G401 (cell line): ENCODE data around the gene LMBR1L. TPM values are rescaled to one million over a fixed set of nuclear protein-coding genes. Genes with fewer than 3 reads are reported as not detected.

ENCODE experiments used
- DNase-seq: peaks from one replicate; pipeline ENCODE4 v3.0.0-alpha.2; 2015; ENCODE audit warnings: low spot score
- in situ Hi-C: cut with HindIII; loops from 2 replicates; pipeline ENCODE4 v1.10.0; 2016; ENCODE audit warnings: low sequenced_read_pairs, mixed read lengths
- total RNA-seq: library from RNA; depleted of rRNA; stranded (reverse); fragments of >200 nt; shearing (Covaris generic); gene quantifications from 2 replicates; pipeline ENCODE4 v1.2.3, GENCODE V29; 2014; rRNA removed

LMBR1L gene
- total RNA-seq, 1 experiment from 2014 or later = 26.8 TPM

- in situ Hi-C loops = no loop called here
- no peak for DNase-seq
Observed at GRCh38 chr12:49059045-49059298, 51.7 kb downstream of the LMBR1L start.

GRCh38 chr12:49058366-49059044 is 52.1 kb downstream of the LMBR1L start:
- DNase-seq = no peak
- in situ Hi-C loops = no loop called here

- no peak for DNase-seq
- in situ Hi-C loops = no loop called here
Observed at GRCh38 chr12:49057888-49058287, 52.8 kb downstream of the LMBR1L start.

DNA sequence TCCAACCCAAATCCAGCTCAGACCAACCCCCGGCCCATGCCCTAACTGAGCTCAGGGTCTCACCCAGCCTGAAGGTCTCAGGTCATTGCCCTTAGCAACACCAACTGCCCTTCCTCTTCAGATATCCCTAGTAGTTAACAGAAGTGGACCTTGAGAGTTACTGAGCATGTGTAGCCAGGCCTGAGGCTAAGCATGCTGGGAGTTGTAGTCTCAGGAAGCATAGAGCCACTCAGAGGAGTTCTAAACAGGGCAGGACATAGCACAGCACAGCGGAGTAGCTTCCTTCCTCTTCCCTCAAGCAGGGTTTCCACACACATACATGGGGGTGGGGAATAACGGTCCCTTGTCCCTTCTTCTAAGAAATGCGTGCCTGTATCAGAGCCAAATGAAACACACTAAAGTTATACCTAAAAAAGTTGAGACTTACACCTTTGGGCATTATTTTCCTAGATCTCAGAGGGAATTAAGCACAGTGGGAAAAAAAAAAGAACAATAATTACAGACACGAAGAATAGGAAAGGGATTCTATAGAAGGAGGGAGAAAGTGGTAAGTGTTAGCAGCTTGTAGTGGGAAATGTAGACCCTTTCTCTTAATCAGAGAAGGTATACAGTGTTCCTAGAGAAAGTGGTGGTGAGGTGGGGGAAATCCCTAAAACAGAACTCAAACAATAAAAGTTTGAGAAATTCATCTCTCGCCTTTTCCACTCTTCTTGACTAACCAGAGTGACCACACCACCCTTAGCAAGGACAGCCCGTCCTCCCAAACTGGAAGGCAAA is 54.5 kb downstream of the LMBR1L start:
- in situ Hi-C loops = no loop called here
- peak; percentile 83 for DNase-seq

DNA sequence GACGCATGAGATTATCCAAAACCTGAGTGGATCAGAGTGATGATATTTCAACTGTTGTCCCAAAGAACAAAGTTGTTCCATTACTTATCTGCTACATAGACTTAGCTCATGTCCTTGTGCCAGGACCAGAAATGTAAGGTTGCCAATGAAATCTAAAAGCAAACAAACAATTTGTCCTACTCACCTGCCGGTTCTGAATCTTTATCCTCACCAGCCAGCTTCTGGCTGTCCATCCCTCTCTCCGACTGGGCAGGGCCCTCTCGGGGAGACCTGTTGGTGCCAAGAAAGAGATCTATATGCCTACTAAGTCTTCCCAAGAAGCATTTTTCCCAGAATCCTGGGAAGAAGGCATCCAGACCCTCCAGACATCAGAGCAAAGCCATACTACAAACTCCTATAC is 55.6 kb downstream of the LMBR1L start:
- in situ Hi-C loops = no loop called here
- no peak for DNase-seq

GRCh38 chr12:49054524-49054923 is 56.1 kb downstream of the LMBR1L start:
- in situ Hi-C loops = no loop called here
- DNase-seq = no peak

DNA sequence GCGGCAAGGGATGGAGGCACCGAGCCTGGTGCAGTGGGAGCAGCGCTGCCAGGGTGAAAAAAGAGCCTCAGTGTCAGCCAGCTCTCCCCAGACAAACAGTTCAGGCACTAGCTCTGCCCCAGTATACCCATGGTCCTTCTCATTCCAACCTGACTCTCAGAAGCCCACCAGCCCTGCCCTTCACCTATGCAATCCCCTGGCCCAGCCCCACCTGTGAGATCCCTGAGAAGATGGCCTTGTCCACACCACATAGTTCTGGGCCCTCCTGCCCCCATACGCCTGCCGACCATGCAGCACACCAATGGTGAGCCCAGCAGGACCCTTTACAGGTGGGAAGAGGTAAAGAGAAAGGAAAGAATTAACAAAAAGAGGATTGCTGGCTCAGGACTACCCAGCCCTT is 56.6 kb downstream of the LMBR1L start:
- in situ Hi-C loops = no loop called here
- no peak for DNase-seq

GRCh38 chr12:49052451-49053208 is 58.0 kb downstream of the LMBR1L start:
- in situ Hi-C loops = no loop called here
- DNase-seq = no peak

DNA sequence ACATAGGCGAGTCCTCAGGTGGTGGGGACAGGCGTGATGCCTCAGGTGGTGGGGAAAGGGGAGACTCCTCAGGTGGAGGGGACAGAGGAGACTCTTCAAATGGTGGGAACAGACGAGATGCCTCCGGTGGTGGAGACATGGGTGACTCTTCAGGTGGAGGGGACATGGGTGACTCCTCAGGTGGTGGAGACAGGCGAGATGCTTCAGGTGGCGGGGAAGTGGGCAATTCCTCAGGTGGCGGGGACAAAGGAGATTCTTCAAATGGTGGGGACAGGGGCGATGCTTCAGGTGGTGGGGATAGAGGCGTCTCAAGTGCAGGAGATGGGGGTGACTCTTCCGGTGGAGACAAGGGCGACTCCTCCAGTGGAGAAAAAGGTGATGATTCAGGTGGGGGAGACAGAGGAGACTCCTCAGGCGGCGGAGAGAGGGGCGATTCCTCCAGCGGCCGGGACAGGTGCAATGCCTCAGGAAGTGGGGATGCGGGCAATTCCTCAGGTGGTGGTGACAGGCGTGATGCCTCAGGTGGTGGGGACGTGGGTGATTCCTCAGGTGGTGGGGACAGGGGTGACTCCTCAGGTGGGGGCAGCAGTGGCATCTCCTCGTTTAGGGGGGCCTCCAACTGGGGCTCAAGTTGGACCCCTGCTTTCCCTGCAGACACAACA is 58.7 kb downstream of the LMBR1L start:
- in situ Hi-C loops = no loop called here
- no peak for DNase-seq

DNA sequence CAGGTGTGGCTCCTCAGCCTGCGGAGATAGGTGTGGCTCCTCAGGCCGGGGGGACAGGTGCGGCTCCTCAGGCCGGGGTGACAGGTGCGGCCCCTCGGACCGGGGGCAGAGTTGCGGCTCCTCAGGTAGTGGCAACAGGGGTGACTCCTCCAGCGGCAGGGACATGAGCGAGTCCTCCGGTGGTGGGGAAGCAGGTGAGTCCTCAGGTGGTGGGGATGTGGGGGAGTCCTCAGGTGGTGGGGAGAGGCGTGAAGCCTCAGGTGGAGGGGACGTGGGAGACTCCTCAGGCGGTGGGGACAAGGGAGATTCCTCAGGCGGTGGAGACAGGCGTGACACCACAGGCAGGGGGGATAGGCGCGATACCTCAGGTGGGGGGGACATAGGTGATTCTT is 59.3 kb downstream of the LMBR1L start:
- in situ Hi-C loops = no loop called here
- no peak for DNase-seq

DNA sequence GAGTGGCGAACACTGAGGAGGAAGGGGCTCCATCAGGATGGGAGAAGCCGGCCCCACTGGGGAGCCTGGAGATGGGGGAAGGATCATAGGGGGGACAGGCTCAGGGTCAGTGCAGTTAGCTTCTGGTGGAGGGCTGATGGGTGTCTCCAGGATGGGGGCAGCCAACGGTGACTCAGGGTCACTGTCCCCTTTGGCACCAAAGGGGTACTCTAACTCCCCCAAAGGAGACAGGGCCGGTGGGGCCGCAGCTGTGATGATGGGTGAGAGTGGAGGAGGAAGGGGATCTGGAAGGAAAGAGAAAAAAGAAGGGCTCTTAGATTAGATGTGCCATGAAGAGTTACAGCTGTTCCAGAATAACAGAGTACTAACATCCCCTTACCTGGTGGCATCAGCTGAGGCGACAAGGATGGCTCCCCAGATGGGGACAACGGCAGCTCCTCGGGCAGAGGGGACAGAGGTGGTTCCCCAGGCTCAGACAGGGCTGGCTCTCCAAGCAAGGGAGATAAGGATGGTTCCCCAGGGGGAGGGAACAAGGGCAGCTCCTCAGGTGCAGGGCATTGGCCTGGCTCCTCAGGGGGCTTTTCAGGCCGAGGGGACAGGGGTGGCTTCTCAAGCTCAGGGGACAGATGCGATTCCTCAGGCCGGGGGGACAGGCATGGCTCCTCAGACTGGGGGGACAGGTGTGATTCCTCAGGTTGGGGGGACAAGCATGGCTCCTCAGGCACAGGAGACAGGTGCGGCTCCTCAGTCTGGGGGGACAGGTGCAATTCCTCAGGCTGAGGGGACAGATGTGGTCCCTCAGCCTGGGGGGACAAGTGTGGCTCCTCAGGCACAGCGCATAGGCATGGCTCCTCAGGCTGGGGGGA is 59.9 kb downstream of the LMBR1L start:
- DNase-seq = no peak
- in situ Hi-C loops = no loop called here

DNA sequence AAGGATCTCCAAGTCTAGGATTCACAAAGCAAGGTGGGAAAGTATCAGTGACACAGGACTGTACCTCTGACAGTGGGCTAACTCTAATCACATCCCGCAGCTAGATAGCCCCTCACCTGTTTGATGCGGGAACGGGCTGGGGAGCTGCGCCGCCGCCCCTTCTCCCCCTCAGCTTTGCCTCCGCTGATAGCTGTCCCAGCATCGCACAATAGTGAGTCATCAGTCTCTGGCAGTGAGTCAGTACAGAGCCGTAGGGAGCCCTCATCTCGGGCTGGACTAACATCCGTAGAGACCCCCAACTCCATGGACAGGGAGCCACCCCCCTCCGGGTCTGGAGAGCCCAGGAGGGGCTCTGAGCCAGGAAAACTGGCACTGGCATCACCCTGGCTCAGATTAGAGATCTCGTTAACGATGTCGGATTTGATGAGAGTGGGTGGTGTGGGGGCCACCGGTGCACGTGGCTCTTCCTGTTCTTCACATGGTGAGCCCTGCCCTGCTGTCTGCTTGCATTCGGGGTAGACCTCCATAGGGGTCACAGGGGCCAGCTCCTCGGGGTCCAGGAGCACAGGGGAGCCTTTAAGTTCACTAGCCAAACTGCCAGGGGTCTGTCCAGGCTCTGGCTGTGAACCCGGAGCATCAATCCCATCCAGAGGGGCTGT is 61.0 kb downstream of the LMBR1L start:
- DNase-seq = no peak
- in situ Hi-C loops = no loop called here

DNA sequence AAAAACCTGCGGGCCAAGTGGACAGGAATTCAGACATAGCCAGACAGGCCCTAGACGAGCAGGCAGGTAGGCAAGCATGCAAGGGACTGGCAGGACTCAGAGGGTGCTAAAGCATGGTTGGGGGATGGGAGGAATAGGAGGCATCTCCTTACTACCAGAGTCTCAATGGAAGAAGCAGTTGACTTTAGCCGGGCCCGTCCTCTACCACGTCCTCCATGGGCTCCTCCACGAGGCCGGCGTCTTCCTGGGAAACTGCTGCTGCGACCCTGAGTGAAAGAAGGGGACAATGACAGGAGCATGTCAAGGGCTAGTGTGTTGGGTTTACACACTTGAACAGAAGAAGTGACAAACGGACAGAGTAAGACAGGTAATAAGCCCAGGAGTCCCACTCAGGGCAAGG is 61.7 kb downstream of the LMBR1L start:
- no peak for DNase-seq
- in situ Hi-C loops = no loop called here

Other genes with a start within 250 kb of the LMBR1L start
- 0.88 and 1.9 TPM in 2 replicates for gene RND1, start 245.0 kb downstream of the LMBR1L start, total RNA-seq
- gene FKBP11, start 185.4 kb downstream of the LMBR1L start, total RNA-seq = 2.0 and 2.8 TPM in 2 replicates
- 118 and 141 TPM in 2 replicates for gene ARF3, start 153.4 kb downstream of the LMBR1L start, total RNA-seq
- gene WNT10B, start 139.1 kb downstream of the LMBR1L start, total RNA-seq = 3.9 and 10.1 TPM in 2 replicates
- not detected in 2 replicates for gene WNT1, start 132.5 kb downstream of the LMBR1L start, total RNA-seq
- gene DDN, start 111.5 kb downstream of the LMBR1L start, total RNA-seq = 2.3 and 5.2 TPM in 2 replicates
- gene PRKAG1, start 92.1 kb downstream of the LMBR1L start, total RNA-seq = 63.5 and 71.2 TPM in 2 replicates
- gene KMT2D, start 50.1 kb downstream of the LMBR1L start, total RNA-seq = 13.8 and 18.6 TPM in 2 replicates
- gene RHEBL1, start 40.9 kb downstream of the LMBR1L start, total RNA-seq = 2.5 and 3.5 TPM in 2 replicates
- gene DHH, start 16.0 kb downstream of the LMBR1L start, total RNA-seq = 0.06 TPM in 1 of 2 replicates, not detected in the other
- gene TUBA1B, start 20.5 kb upstream of the LMBR1L start, total RNA-seq = 2,974 and 3,054 TPM in 2 replicates
- gene TUBA1A, start 78.2 kb upstream of the LMBR1L start, total RNA-seq = 446 and 521 TPM in 2 replicates
- gene TUBA1C, start 154.2 kb upstream of the LMBR1L start, total RNA-seq = 279 and 457 TPM in 2 replicates
- 1.8 and 2.2 TPM in 2 replicates for gene PRPH, start 184.3 kb upstream of the LMBR1L start, total RNA-seq
- gene TROAP, start 212.4 kb upstream of the LMBR1L start, total RNA-seq = 39.1 and 43.0 TPM in 2 replicates
- 9.7 and 16.4 TPM in 2 replicates for gene C1QL4, start 226.3 kb upstream of the LMBR1L start, total RNA-seq
- gene DNAJC22, start 236.0 kb upstream of the LMBR1L start, total RNA-seq = 3.2 and 4.1 TPM in 2 replicates